SK-MEL-5 (cell line): Measurements from ENCODE around the gene NEU3. TPM values are rescaled to one million over a fixed set of nuclear protein-coding genes. Genes with fewer than 3 reads are reported as not detected.
"Not testable (repeated sequence)": the region's sequence is repeated elsewhere in the genome, so short reads cannot be mapped to it uniquely, and the experiment has no call there.

ENCODE experiments used
- DNase-seq: peaks from one replicate; pipeline ENCODE4 v3.0.0-alpha.2; 2016; ENCODE audit warnings: low read depth, low spot score
- in situ Hi-C: cut with HindIII; loops from 2 replicates; pipeline ENCODE4 v1.10.0; 2016; ENCODE audit warnings: low sequenced_read_pairs, high pct_unique_total_duplicates, low pct_unique_long_range_greater_than_20kb
- total RNA-seq: library from RNA; depleted of rRNA; stranded (reverse); fragments of >200 nt; shearing (Covaris generic); gene quantifications from 2 replicates; pipeline ENCODE4 v1.2.3, GENCODE V29; 2014

The NEU3 gene
- total RNA-seq, 1 experiment from 2014 or later: 50.8 TPM

DNA sequence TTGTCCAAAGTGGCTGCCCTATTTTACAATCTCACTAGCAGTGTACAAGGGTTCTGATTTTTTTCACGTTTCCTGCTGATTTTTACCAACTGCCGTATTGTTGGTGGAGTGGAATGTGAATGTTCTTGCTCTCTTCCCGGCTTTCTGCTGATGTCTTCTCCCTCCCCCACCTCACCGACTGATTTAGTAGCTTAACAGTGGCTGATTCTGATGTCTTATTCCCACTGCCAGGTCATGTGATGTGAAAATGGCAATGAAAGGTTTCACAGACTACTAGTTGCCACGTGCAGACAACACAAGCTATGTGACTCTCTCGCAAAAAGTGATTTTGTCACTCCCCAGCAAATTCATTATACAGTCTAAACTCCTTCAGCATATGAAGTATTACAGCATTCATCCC lies 17.3 kb upstream of the NEU3 start:
- in situ Hi-C loops: no loop called here
- peak; percentile 64 for DNase-seq

DNA sequence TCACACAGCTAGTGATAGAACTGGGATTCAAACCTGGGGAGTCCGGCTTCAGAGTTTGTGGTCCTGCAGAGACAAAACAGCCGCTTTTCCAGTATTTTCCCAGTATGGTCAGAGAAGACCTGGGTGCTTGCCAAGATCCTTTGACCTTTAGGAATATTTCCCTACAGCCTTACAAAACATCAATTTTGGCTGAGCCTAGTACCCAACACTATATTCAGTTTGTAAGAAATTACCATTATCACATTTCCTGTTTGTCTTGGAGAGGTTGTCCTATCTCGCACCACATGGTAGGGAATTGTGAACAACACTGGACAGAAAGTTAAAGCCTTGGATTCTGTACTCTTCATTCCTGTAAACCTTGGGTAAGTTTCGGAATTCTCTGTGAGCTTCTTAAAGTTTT lies 10.7 kb upstream of the NEU3 start:
- in situ Hi-C loops: no loop called here
- no peak for DNase-seq

DNA sequence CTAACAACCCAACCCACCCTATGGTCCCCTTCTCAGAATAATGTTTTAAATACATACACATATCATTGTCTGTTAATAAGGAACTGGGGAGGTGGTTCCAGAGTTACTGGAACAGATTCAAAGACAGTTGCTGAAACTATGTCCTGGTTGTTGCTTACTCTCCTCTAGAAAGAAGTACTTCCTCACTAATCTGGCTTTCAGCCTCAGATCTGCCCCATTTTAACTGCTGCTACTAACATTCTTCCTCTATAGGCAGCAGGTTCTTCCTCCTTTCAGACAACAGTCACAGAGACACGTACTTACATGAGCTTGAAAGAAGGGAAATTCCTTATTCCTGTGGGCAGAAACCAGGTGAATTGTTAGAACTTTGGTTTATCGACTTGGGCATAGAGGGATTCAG lies 8.1 kb upstream of the NEU3 start:
- in situ Hi-C loops: no loop called here
- no peak for DNase-seq

DNA sequence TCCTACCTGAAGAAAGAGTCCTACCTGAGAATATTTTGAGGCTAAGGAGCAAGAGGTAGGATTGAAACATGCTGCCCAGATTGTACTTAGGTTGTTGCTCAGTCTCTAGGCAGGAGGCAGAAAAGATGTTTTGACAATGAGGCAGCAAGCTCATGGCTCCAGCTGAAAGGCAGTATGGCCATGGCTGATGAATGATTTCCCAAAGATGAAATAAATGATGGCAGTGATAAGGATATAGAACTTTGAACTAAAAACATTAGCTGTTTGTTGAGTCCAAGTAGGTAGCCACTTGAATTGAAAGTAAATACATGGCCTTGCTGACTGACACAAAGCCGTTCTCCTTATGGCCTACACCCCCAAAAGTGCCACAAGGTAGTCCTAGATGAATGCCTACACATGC lies 6.8 kb upstream of the NEU3 start:
- in situ Hi-C loops: no loop called here
- DNase-seq: no peak

DNA sequence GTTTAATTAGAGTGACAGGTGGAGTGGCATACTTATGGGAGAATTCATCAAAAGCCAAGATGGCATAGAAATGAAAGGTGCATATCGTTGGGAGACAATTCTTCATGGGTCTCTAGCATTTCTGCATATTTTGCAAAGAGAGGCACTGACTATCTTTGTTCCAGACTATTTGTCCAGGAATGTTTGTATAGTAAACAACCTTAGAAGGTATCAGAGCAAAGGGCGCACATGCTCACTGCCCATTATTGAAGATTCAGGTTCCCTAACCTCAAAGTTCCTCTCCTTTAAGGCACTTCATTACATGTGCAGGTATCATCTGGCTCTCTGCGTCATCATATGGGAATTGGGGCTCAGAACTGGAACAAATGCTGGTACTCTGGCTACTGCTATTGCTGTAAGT lies 4.7 kb upstream of the NEU3 start:
- in situ Hi-C loops: no loop called here
- DNase-seq: no peak

DNA sequence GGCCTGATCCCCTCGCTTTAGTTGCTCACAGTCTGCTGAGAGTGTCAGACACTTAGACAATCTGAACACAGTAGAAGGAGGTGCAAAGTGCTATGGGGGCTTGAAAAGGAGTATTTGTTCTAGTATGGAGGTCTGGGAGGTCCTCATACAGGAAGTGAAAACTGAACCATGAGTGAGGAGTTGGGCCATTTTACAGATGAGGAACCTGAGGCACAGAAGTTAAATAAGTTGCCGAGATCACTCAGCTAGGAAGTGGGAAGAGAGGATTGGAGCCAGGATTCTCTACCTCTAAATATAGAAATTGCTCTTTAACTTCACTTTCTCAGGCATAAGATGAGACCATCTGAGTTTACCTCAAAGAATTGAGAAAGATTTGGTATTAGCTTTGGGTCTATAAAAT lies 4.0 kb upstream of the NEU3 start:
- in situ Hi-C loops: no loop called here
- DNase-seq: no peak

DNA sequence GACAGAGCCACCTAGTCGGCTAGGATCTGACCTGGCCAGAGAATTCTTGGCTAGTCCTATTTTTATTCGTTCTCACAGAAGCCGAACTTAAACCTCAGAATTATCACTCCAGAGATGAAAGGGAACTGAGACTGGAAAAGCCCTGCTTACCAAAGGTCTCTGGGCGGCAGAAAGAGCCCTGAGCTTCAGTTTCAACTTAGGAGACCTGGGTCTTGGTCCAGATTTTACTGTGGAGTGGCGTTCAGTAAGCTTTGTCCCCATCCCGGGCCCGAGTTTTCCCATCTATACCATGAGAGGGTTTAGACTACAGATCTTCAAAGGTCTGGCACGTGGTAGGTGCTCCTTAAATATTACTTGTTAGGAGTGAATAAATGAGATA lies 516 bp downstream of the NEU3 start:
- in situ Hi-C loops: no loop called here
- DNase-seq: no peak

DNA sequence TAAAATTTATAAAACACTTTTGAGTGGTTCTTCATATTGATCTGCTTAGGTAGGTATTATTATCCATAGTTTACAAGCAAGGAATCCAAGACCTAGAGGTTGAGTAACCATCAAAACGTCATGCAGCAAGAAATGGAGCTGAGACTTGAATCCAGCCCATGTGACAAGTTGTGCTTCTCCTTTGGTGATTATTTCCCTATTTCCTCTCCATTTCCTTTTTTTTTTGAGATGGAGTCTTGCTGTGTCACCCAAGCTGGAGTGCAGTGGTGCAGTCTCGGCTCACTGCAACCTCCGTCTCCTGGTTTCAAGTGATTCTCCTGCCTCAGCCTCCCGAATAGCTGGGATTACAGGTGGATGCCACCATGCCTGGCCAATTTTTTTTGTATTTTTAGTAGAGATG lies 1.4 kb downstream of the NEU3 start:
- in situ Hi-C loops, DNase-seq: not testable (repeated sequence)

DNA sequence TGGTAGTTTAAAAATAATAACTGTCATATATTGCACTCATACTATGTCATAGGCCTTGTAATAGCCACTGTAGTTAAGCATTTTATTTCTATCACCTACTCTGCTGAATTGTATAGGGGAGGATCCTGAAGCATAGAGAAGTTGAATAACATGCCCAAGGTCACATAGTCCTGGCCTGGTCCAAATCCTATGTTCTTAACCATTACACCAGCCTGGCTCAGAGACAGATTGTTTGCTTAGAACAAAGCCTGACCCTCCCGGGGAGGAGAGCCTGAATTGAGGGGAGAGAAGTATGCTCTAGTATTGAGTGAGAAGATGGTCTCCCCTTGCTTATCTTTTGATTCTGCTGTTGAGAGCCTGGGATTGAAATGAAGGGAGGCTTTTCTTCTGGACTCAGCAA lies 2.2 kb downstream of the NEU3 start:
- in situ Hi-C loops: no loop called here
- DNase-seq: no peak

DNA sequence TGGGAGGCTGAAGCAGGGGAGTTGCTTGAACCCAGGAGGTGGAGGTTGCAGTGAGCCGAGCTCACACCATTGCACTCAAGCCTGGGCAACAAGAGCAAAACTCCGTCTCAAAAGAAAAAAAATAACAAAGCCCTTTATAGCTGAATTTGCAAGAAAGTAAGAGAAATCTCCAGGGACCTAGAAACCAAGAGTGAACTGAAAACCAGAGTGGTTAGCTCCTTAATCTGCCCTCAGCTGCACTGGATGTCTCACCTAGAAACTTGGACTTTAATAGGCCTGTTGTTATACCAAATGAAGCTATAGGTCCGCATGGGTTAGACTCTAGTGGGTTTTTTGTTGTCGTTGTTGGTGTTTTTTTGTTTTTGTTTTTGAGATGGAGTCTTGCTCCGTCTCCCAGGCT lies 4.1 kb downstream of the NEU3 start:
- no peak for DNase-seq

DNA sequence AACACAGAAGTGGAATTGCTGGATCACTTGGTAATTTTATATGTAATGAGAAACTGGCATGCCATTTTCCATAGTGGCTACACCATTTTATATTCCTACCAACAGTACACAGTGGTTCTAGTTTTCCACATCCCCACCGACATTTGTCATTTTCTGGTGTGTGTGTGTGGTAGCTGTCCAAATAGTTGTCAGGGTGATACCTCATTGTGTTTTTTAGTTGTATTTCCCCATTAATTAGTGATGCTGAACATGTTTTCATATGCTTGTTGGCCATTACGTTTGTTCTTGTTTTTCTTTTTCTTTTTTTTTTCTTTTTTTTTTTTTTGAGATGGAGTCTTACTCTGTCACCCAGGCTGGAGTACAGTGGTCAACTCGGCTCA lies 12.2 kb downstream of the NEU3 start:
- no peak for DNase-seq
- in situ Hi-C loops: loop anchor here (25.0 kb wide), 1 partner anchor 89 kb away; no protein-coding TSS in a partner anchor

More for the DNA sequence above, 4.1 kb downstream of the NEU3 start:
- in situ Hi-C loops: no loop called here

DNA sequence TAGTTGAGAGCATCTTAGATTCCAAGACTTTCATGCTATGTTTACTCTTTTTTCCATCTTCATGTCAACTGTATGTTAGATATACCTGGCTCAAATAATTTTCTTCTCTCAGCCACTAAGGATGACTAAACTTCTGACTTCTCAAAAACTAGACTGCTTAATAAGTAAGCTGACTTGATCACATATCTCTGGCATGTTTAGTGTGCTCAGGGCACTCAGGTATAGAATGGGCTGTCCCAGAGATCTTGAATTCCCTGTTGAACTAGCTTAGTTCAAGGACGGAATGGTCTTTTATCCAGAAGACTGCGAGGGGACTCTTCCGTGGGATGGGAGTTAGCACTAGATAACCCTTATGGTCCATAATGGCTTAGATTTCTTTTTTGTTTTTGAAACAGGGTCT lies 13.0 kb downstream of the NEU3 start:
- in situ Hi-C loops: loop anchor here (25.0 kb wide), 1 partner anchor 89 kb away; no protein-coding TSS in a partner anchor
- DNase-seq: no peak

DNA sequence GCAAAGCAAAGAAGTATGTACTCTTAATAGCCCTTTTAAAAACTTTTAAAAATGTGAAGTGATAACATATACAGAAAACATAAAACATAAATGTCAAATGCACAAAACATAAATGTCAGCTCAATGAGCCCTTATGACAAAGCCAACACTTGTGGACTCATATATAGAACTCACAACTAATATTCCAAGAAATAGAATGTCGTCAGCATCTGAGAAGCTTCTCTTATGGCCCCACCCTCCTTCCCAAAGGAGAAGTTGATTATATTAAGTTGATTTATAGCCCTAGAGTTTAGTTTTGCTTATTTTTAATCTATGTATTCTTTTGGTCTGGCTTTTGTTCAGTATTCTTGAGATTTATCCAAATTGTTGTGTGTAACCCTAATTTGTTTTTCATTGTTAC lies 13.8 kb downstream of the NEU3 start:
- in situ Hi-C loops: loop anchor here (25.0 kb wide), 1 partner anchor 90 kb away; no protein-coding TSS in a partner anchor
- no peak for DNase-seq

DNA sequence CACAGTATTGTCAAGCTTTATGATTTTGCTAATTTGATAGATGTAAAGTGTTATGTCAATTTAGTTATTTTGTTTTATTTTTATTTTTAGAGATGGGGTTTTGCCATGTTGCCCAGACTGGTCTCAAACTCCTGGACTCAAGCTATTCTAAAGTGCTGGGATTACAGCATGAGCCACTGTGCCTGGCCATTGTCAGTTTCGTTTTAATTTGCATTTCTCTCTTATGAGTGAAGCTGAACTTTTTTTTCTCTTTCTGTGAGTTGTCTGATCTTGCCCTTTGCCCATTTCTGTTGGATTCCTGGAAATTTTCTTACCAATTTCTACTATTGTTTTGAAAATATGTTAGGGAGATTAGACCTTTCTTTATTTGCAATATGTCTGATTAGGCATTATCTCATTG lies 15.5 kb downstream of the NEU3 start:
- no peak for DNase-seq
- in situ Hi-C loops: loop anchor here (25.0 kb wide), 1 partner anchor 92 kb away; no protein-coding TSS in a partner anchor

DNA sequence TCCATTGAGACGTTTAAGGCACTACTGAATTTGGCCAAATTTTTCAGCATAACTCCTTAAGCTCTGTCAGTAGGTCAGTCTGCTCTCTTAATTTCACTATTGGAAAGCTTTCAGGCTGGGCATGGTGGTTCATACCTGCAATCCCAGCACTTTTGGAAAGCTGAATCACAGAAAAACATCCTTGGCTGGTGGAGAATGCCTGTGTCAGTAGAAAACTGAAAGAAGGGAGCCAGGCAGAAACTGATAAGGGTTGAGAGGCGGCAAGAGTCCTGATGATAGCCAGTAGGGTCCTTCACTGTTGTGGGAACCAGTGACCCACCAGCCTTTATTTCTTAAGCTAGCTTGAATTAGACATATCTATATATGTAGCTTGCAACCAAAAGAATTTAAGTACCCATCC lies 22.6 kb downstream of the NEU3 start:
- DNase-seq: no peak
- in situ Hi-C loops: loop anchor here (25.0 kb wide), 1 partner anchor 99 kb away; no protein-coding TSS in a partner anchor

DNA sequence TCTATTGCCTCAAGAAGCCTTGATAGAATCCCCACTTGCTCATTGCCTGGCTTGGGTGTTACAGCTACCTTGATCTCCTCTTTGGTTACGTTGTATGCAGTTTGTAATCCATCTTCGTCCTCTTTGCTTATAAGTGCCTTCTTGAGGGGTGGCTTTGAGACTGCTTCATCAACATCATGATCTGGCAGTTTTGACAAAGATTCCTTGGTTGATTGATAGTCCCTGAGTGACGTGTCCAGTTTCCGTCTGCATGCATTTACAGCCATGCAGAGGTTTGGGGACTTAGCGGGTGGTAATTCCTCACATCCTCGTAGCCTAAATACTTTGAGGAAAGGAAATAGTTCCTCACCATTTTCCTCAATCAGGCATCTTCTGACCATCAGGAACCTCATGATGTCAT lies 23.1 kb downstream of the NEU3 start:
- no peak for DNase-seq
- in situ Hi-C loops: loop anchor here (25.0 kb wide), 1 partner anchor 100 kb away; no protein-coding TSS in a partner anchor

DNA sequence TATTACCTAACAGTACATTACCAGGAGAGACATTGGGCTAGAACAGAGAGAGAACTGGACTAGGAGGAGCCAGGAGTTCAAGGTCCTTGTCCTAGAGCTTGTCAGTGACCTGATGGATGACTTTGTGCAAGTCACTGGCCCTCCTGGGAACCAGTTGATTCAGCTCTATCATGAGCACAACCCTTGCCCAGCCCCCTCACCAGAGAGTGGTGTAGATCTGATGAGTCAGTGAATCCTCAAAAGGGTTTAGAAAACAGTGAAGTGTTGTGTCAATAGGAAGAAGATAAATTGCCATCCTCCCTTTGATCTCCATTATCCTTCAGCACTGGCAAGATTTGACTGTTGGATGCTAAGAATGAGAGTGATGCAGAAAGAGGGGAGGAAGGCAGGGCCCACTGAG lies 24.3 kb downstream of the NEU3 start:
- DNase-seq: no peak
- in situ Hi-C loops: loop anchor here (25.0 kb wide), 1 partner anchor 101 kb away; no protein-coding TSS in a partner anchor

DNA sequence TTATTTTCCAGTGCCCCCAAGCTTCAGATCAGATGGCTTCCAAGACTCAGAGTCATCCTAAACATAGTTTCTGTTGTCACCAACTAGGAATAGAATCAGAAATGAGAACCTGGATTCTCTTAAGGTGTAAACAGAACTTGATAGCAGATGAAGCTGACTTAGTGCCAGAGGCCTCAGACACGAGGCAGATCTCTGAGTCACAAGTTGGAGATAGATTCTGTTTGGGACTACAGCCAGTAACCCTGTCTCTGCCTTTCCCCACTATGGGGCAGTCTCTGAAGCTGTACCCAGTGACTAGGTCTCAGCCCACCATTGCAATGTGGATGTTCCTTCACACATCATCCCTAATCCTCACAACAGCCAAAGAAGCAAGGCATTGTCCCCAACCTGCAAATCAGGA lies 25.4 kb downstream of the NEU3 start:
- in situ Hi-C loops: loop anchor here (25.0 kb wide), 1 partner anchor 102 kb away; no protein-coding TSS in a partner anchor
- DNase-seq: peak; percentile 69

DNA sequence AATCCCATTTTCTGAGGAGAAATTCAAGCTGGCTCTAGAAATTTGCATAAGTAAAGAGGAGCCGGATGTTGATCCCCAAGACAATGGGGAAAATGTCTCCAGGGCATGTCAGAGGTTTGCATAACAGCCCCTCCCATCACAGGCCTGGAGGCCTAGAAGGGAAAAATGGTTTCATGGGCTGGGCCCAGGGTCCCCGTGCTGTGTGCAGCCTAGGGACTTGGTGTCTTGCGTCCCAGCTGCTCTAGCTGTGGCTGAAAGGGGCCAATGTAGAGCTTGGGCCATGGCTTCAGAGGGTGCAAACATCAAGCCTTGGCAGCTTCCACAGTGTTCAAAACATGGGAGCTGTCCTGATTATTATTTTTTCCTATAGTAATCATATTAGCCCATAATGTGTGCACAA lies 30.5 kb downstream of the NEU3 start:
- in situ Hi-C loops: loop anchor here (25.0 kb wide), 1 partner anchor 107 kb away; no protein-coding TSS in a partner anchor
- not testable (repeated sequence) for DNase-seq

DNA sequence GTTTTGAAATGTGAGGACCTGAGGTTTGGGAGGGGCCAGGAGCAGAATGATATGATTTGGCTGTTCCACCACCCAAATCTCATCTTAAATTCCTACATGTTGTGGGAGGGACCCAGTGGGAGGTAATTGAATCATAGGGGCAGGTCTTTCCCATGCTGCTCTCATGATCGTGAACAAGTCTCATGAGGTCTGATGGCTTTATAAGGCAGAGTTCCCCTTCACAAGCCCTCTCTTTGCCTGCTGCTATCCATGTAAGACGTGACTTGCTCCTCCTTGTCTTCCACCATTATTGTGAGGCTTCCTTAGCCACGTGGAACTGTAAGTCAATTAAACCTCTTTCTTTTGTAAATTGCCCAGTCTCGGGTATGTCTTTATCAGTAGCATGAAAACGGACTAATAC lies 31.6 kb downstream of the NEU3 start:
- not testable (repeated sequence) for DNase-seq

More for the DNA sequence above, 31.6 kb downstream of the NEU3 start:
- in situ Hi-C loops: loop anchor here (25.0 kb wide), 1 partner anchor 108 kb away; no protein-coding TSS in a partner anchor
